GM12878 (cell line): ENCODE data around the gene JAG2. TPM values are rescaled to one million over a fixed set of nuclear protein-coding genes. Genes with fewer than 3 reads are reported as not detected.

Experiments used
- ATAC-seq: fragments of 200-7000 bp; cut with Tn5 transposase; 3 replicates; pipeline ENCODE4 v1.9.1; 2020; ENCODE audit warnings: mild to moderate bottlenecking, moderate library complexity
- BruUV-seq: library from RNA; stranded (reverse); fragments of 400-500 nt; replicated peaks from 2 replicates; lab custom pipeline; 2021; lab: Mats Ljungman, UMichigan
- CTCF ChIA-PET: fragments of 300-600 bp; sonication (Branson Sonifier 250); formaldehyde crosslinking; extraction: SDS; loops from one replicate; lab custom pipeline; 2021; ENCODE audit warnings: inconsistent platforms; lab: Yijun Ruan, JAX
- POLR2A ChIA-PET: fragments of 350-600 bp; formaldehyde crosslinking; extraction: SDS; loops from one replicate; lab custom pipeline; 2021; ENCODE audit warnings: inconsistent platforms; lab: Charles Lee
- RAD21 ChIA-PET: fragments of 300-600 bp; sonication (Branson Sonifier 250); formaldehyde crosslinking; loops from one replicate; lab custom pipeline; 2023; ENCODE audit warnings: antibody characterized with exemption; ENCODE audit not compliant: unreplicated experiment; lab: Charles Lee
- SMC1A ChIA-PET: fragments of 300-600 bp; sonication (Branson Sonifier 250); formaldehyde crosslinking; loops from one replicate; lab custom pipeline; 2023; ENCODE audit not compliant: unreplicated experiment, uncharacterized antibody; lab: Charles Lee
- DNase-seq: peaks from one replicate; pipeline ENCODE4 v3.0.0-alpha.2; 2011; ENCODE audit warnings: low read depth, low spot score
- FAIRE-seq: peaks from 3 replicates; lab custom pipeline; 2011; peaks lifted over from hg19 to GRCh38; lab: Jason Lieb, UNC
- H2AFZ ChIP-seq: 2 replicates; pipeline ENCODE4 v1.6.0; 2011; ENCODE audit warnings: low read depth, low read length, control low read depth; ENCODE audit not compliant: control insufficient read depth
- H3K27ac ChIP-seq: 2 replicates; pipeline ENCODE4 v1.5.1; 2011; ENCODE audit warnings: control low read depth; ENCODE audit not compliant: control insufficient read depth, insufficient read depth
- H3K27me3 ChIP-seq, 2 experiments: replicated peaks in 1 of 2; 2 replicates each; pipeline versions ENCODE4 v1.6.0 to v1.6.1; 2011; ENCODE audit warnings: low read length in 1 of 2; ENCODE audit not compliant: control insufficient read depth in 2 of 2, insufficient read depth in 2 of 2
- H3K36me3 ChIP-seq, 2 experiments: 2 replicates each; pipeline ENCODE4 v1.5.1; 2011; ENCODE audit warnings: low read length in 1 of 2; ENCODE audit not compliant: control insufficient read depth in 2 of 2, insufficient read depth in 2 of 2
- H3K4me1 ChIP-seq: 2 replicates; pipeline ENCODE4 v1.6.1; 2011; ENCODE audit warnings: mild to moderate bottlenecking, low read length, moderate library complexity, mixed read lengths; ENCODE audit not compliant: control insufficient read depth, insufficient read depth
- H3K4me2 ChIP-seq: 2 replicates; pipeline ENCODE4 v1.6.0; 2011; ENCODE audit warnings: control low read depth; ENCODE audit not compliant: control insufficient read depth, insufficient read depth
- H3K4me3 ChIP-seq: fragments of 200-600 bp; sonication (generic); 2 replicates; pipeline ENCODE4 v1.5.1; 2016
- H3K79me2 ChIP-seq: 2 replicates; pipeline ENCODE4 v1.6.0; 2011; ENCODE audit warnings: low read length; ENCODE audit not compliant: control insufficient read depth, insufficient read depth
- H3K9ac ChIP-seq: 2 replicates; pipeline ENCODE4 v1.8.0; 2011; ENCODE audit warnings: low read length, control low read depth, mixed read lengths; ENCODE audit not compliant: control insufficient read depth, insufficient read depth
- H3K9me3 ChIP-seq: replicated peaks from 3 replicates; pipeline ENCODE4 v1.5.1; 2011; ENCODE audit warnings: mild to moderate bottlenecking, low read length; ENCODE audit not compliant: control insufficient read depth, insufficient read depth
- H4K20me1 ChIP-seq: 2 replicates; pipeline ENCODE4 v1.6.0; 2011; ENCODE audit not compliant: control insufficient read depth, insufficient read depth
- BMI1 ChIP-seq: fragments of 450-650 bp; IDR thresholded peaks from 2 replicates; pipeline ENCODE4 v1.6.1; 2016; ENCODE audit warnings: mild to moderate bottlenecking, moderate library complexity, borderline replicate concordance
- BRCA1 ChIP-seq: IDR thresholded peaks from 2 replicates; pipeline ENCODE4 v1.6.1; 2011; ENCODE audit warnings: low read depth, low read length, improper control_type of control experiment
- FOXM1 ChIP-seq: IDR thresholded peaks from 2 replicates; pipeline ENCODE4 v1.6.1; 2012; ENCODE audit warnings: low read depth, mild to moderate bottlenecking, inconsistent platforms, low read length, moderate library complexity
- KDM1A ChIP-seq: fragments of 200-600 bp; sonication (generic); IDR thresholded peaks from 2 replicates; pipeline ENCODE4 v1.6.1; 2016; ENCODE audit warnings: borderline replicate concordance
- SP1 ChIP-seq: IDR thresholded peaks from one replicate; pipeline ENCODE4 v1.6.1; 2011; ENCODE audit warnings: low read depth, low read length
- ZBTB40 ChIP-seq: fragments of 450-650 bp; IDR thresholded peaks from 2 replicates; pipeline ENCODE4 v1.6.1; 2016; ENCODE audit warnings: mild to moderate bottlenecking, moderate library complexity, borderline replicate concordance
- ZNF384 ChIP-seq: IDR thresholded peaks from 2 replicates; pipeline ENCODE4 v1.6.1; 2012; ENCODE audit warnings: low read depth, mild to moderate bottlenecking, low read length, improper control_type of control experiment, borderline replicate concordance
- WGBS: methylation state at CpG from one replicate; pipeline ENCODE4 v1.1.6; 2016; ENCODE audit warnings: low lambda C conversion rate; ENCODE audit not compliant: insufficient replicate concordance, insufficient coverage; ENCODE audit errors: missing lambda C conversion rate; 5-methylcytosine and 5-hydroxymethylcytosine counted together
- in situ Hi-C: fragments of 300-500 bp; cut with MboI; formaldehyde crosslinking; loops from 9 replicates; pipeline ENCODE4 v1.14.3; 2018; ENCODE audit warnings: mixed read lengths
- intact Hi-C: fragments of 100-400 bp; cut with micrococcal nuclease; formaldehyde crosslinking; loops from one replicate; pipeline ENCODE4 v1.14.2; 2022; ENCODE audit not compliant: unreplicated experiment
- polyA plus RNA-seq, 11 experiments: library from polyadenylated mRNA; depleted of rRNA in 4 of 11; unstranded in 6 of 11; stranded (reverse) in 5 of 11; fragments of >200 nt; fragmentation: Nextera tagmentation in 4 of 11; fragmentation: Illumina TruSeq in 1 of 11; extraction: Ambion mirVana in 4 of 11; extraction: Trizol in 1 of 11; gene quantifications; 1 replicate in 1 of 11; 2 replicates in 10 of 11; pipeline versions ENCODE4 v1.2.1 to v1.2.3, GENCODE V29; 2011 to 2016; ENCODE audit warnings: inconsistent platforms in 2 of 11, missing spikeins in 2 of 11, low read depth in 1 of 11
- total RNA-seq, 4 experiments: library from RNA; depleted of rRNA in 3 of 4; stranded (reverse); fragments of >200 nt in 3 of 4; fragmentation: Illumina TruSeq in 1 of 4; extraction: Trizol in 1 of 4; gene quantifications; 2 replicates each; pipeline versions ENCODE4 v1.2.1 to v1.2.3, GENCODE V29; 2013 to 2021

The JAG2 gene
- total and polyA plus RNA-seq, 10 of the 15 experiments (the other 5 are each of a cell fraction or from before 2014, with no cell fraction given), result 0.04 to 0.14 (median 0.06) TPM; not detected in 5

DNA sequence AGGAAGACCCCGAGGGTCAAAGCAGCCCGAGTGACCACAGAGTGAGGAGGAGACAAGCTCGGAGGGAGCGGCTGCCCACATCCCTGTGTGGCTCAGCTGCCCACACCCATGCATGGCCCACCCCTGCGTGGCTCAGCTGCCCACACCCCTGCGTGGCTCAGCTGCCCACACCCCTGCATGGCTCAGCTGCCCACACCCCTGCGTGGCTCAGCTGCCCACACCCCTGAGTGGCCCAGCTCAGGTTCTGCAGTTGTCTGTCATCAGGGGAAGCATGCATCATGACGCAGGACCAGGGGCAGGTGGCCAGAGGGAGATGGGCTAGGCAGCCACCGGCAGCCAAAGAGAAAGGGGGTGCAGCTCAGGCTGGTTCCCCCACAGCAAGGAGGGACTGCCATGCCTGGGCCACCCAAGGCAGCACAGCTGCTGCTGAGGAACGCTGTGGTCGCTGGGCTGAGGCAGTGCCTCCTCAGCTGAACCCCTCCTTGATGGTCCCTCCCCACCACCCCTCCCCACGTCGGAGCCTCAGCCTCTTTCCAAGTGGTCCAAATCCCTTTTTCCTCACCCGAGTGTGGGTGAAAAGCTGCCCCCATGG is 45.8 kb upstream of the JAG2 start:
- ChIA-PET SMC1A (no interaction called here), RAD21 (no interaction called here), CTCF (no interaction called here), POLR2A (no interaction called here)
- Histone ChIP-seq H3K27ac (no peak overlapping the region), H3K79me2 (no peaks in the 10 kb centered on the region), H3K4me1 (no peaks in the 10 kb centered on the region), H3K36me3 (peaks cover 0 to 28% of the 10 kb centered on the region in 2 experiments; a peak in 2 of 4 replicates), H4K20me1 (no peaks in the 10 kb centered on the region), H3K9me3 (no peaks in the 10 kb centered on the region), H2AFZ (no peak overlapping the region), H3K4me3 (no peak overlapping the region), H3K9ac (no peak overlapping the region), H3K27me3 (no peaks in the 10 kb centered on the region), H3K4me2 (no peak overlapping the region)
- WGBS, result 84% methylated on average over 14 of the region's 14 CpGs
- FAIRE-seq (no peak), DNase-seq (no peak), ATAC-seq (no peak)
- intact Hi-C loops (no loop called here), in situ Hi-C loops (no loop called here)
- BruUV-seq, result no TSS peak
- TF ChIP-seq ZBTB40 (no peak), BMI1 (no peak), KDM1A (no peak), FOXM1 (no peak), BRCA1 (no peak), SP1 (no peak), ZNF384 (no peak)
